H1 (cell line): ENCODE measurements around the gene ZNRF2.

ENCODE experiments used
- CTCF ChIP-seq, 3 experiments: IDR thresholded peaks; 1 replicate in 2 of 3; 2 replicates in 1 of 3; pipeline versions ENCODE4 v1.5.1 to v1.6.1; 2011; ENCODE audit warnings: low read length in 3 of 3, mild to moderate bottlenecking in 3 of 3, inconsistent platforms in 2 of 3, low read depth in 1 of 3, moderate library complexity in 1 of 3; ENCODE audit not compliant: insufficient read depth in 1 of 3; ENCODE audit errors: control extremely low read depth in 1 of 3
- EP300 ChIP-seq, 2 experiments: IDR thresholded peaks; 1 replicate in 1 of 2; 2 replicates in 1 of 2; pipeline ENCODE4 v1.6.1; 2011 to 2012; ENCODE audit warnings: low read depth in 2 of 2, low read length in 2 of 2, mild to moderate bottlenecking in 2 of 2, borderline replicate concordance in 1 of 2, inconsistent platforms in 1 of 2, moderate library complexity in 1 of 2
- EZH2 ChIP-seq: fragments of 200-600 bp; sonication (generic); IDR thresholded peaks from 2 replicates; pipeline ENCODE4 v1.7.1; 2012; ENCODE audit warnings: low read depth, mild to moderate bottlenecking, moderate library complexity, low read length, inconsistent platforms; ENCODE audit not compliant: severe bottlenecking
- MAFK ChIP-seq: IDR thresholded peaks from 2 replicates; pipeline ENCODE4 v1.6.1; 2012; ENCODE audit warnings: low read depth, mild to moderate bottlenecking, improper control_type of control experiment, low read length
- MAX ChIP-seq: IDR thresholded peaks from 2 replicates; pipeline ENCODE4 v1.6.1; 2012; ENCODE audit warnings: inconsistent platforms

- TF ChIP-seq CTCF (IDR thresholded peaks at IDR 0.05; ENCODE audit: control extremely low read depth in 1 of 3, insufficient read depth in 1 of 3, low read depth in 1 of 3, low read length in 3 of 3) (no peak), EP300 (IDR thresholded peaks at IDR 0.05; ENCODE audit: borderline replicate concordance in 1 of 2, low read depth in 2 of 2, low read length in 2 of 2) (no peak), MAFK (no peak), EZH2 (no peak), MAX (no peak)
Observed at GRCh38 chr7:30344513-30344912, 60.1 kb downstream of the ZNRF2 start.
